Breast epithelium (tissue), 3 donors: Measurements from ENCODE around the gene PAPSS2.

Experiments
- CTCF ChIP-seq, 3 donors: fragments of 450-650 bp; IDR thresholded peaks; one replicate each; pipeline ENCODE4 v1.5.1; 2016 to 2017; ENCODE audit warnings: antibody characterized with exemption in 3 of 3, mild to moderate bottlenecking in 3 of 3, moderate library complexity in 3 of 3
- POLR2A ChIP-seq: fragments of 450-650 bp; IDR thresholded peaks from one replicate; pipeline ENCODE4 v1.6.1; 2016; ENCODE audit warnings: antibody characterized with exemption, mild to moderate bottlenecking, moderate library complexity

- TF ChIP-seq CTCF (IDR thresholded peaks at IDR 0.05) (peak; percentile 64 to 69 (median 64)), POLR2A (no peak)
Observed at GRCh38 chr10:87734987-87735827, 75.5 kb downstream of the PAPSS2 start.
